GM18511 (cell line): ENCODE results near the gene MORN5.
A peak's percentile ranks its signal among the peaks of the same experiment; 100 is the strongest.

ENCODE experiments used
- ATAC-seq: cut with Tn5 transposase; IDR thresholded peaks from one replicate; pipeline ENCODE4 v1.9.1; 2021; ENCODE audit warnings: mild to moderate bottlenecking, moderate library complexity; ENCODE audit not compliant: unreplicated experiment

Gene MORN5

GRCh38 chr9:122124528-122124927, 35.2 kb upstream of the MORN5 start:
- no peak for ATAC-seq

GRCh38 chr9:122125158-122125508, 34.6 kb upstream of the MORN5 start:
- peak; percentile 75 for ATAC-seq

GRCh38 chr9:122125509-122126330, 34.0 kb upstream of the MORN5 start:
- no peak for ATAC-seq

- no peak for ATAC-seq
Observed at GRCh38 chr9:122126331-122127261, 33.1 kb upstream of the MORN5 start.

GRCh38 chr9:122127396-122127798, 32.3 kb upstream of the MORN5 start:
- no peak for ATAC-seq

GRCh38 chr9:122128007-122128968, 31.4 kb upstream of the MORN5 start:
- ATAC-seq = no peak

GRCh38 chr9:122128969-122129343, 30.8 kb upstream of the MORN5 start:
- no peak for ATAC-seq

GRCh38 chr9:122129969-122130368, 29.7 kb upstream of the MORN5 start:
- ATAC-seq = no peak

- ATAC-seq = no peak
Observed at GRCh38 chr9:122130837-122131236, 28.9 kb upstream of the MORN5 start.

GRCh38 chr9:122131401-122132001, 28.2 kb upstream of the MORN5 start:
- ATAC-seq = no peak

GRCh38 chr9:122132539-122132938, 27.2 kb upstream of the MORN5 start:
- no peak for ATAC-seq

GRCh38 chr9:122133263-122133983, 26.3 kb upstream of the MORN5 start:
- ATAC-seq = no peak

- no peak for ATAC-seq
Observed at GRCh38 chr9:122133984-122134535, 25.6 kb upstream of the MORN5 start.

GRCh38 chr9:122134822-122135528, 24.7 kb upstream of the MORN5 start:
- ATAC-seq = no peak

- ATAC-seq = no peak
Observed at GRCh38 chr9:122135529-122135859, 24.2 kb upstream of the MORN5 start.

GRCh38 chr9:122138560-122139268, 21.0 kb upstream of the MORN5 start:
- ATAC-seq = no peak

- ATAC-seq = no peak
Observed at GRCh38 chr9:122140368-122141193, 19.1 kb upstream of the MORN5 start.
